Chondrocyte (in vitro differentiated cells): Measurements from ENCODE around the gene SLC6A4. TPM values are rescaled to one million over a fixed set of nuclear protein-coding genes. Genes with fewer than 3 reads are reported as not detected.
A peak's percentile ranks its signal among the peaks of the same experiment; 100 is the strongest.
"Not testable (repeated sequence)": the region's sequence is repeated elsewhere in the genome, so short reads cannot be mapped to it uniquely, and the experiment has no call there.

Experiments
- DNase-seq: peaks from one replicate; pipeline ENCODE4 v3.0.0; 2021; ENCODE audit warnings: mixed read lengths, low spot score
- H3K27ac Mint-ChIP-seq: one replicate; pipeline ENCODE4 v1.8.0; 2021; ENCODE audit warnings: mild to moderate bottlenecking, moderate library complexity, mixed read lengths; ENCODE audit not compliant: unreplicated experiment
- H3K27me3 Mint-ChIP-seq: 2 replicates; pipeline ENCODE4 v1.8.0; 2021; ENCODE audit warnings: low read depth, mixed read lengths
- H3K36me3 Mint-ChIP-seq: 2 replicates; pipeline ENCODE4 v1.8.0; 2021; ENCODE audit warnings: low read depth, mixed read lengths
- H3K4me1 Mint-ChIP-seq: 2 replicates; pipeline ENCODE4 v1.8.0; 2021; ENCODE audit warnings: low read depth, mild to moderate bottlenecking, mixed read lengths
- H3K4me3 Mint-ChIP-seq: one replicate; pipeline ENCODE4 v1.8.0; 2021; ENCODE audit warnings: mild to moderate bottlenecking, moderate library complexity, mixed read lengths; ENCODE audit not compliant: unreplicated experiment
- H3K9me3 Mint-ChIP-seq: 2 replicates; pipeline ENCODE4 v1.8.0; 2021; ENCODE audit warnings: low read depth, mixed read lengths
- total RNA-seq: library from RNA; stranded (reverse); gene quantifications from 3 replicates; pipeline ENCODE4 v1.2.1, GENCODE V29; 2021
- TF ChIP-seq, protein P1 (sequence below): fragments of 200-600 bp; sonication (generic); IDR thresholded peaks from 2 replicates; pipeline ENCODE4 v1.5.0; 2021; ENCODE audit warnings: antibody characterized with exemption, mild to moderate bottlenecking, moderate library complexity

Gene SLC6A4
- total RNA-seq, 1 donor from 2014 or later, result not detected

DNA sequence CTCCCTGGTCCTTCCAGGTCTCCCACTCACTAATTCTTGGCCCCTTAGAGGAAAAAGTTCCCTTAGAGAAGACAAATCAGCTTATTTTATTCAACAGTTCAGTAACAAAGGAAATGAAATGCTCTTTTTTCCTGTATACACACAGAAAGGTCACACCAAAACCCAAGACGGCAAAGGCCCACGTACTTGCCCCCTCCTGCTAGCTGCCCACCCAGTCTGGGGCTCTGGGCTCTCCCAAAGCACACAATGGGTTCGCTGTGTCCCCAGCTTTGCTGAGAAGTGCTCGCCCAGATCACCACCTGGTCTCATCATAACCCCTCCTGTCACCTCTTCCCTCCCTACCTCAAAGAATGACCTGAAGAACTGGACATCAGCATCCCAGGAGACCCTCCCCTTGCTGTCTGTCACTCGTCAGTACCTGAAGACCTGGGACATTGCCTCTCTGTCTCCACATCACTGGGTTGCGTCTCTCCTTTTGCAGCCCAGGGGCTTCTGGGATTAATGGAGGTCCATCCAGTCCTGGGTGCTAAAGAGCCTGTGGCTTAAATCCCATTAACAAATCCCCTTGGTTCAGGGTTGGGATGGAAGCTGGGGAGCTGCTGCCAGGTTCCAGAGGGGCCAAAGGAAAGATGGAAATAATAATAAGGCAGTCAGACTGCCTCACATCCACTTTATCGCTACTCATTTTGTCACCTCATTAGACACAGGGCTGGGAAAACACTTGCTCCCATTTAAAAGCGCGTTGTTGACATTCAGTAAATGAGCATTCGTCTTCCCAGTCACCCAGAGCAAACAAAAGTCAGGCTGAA lies 3.3 kb downstream of the SLC6A4 start:
- H3K27me3 Mint-ChIP-seq, result peaks cover 47% of the 10 kb centered on the region
- H3K36me3 Mint-ChIP-seq, result no peaks in the 10 kb centered on the region
- TF ChIP-seq, protein P1, sequence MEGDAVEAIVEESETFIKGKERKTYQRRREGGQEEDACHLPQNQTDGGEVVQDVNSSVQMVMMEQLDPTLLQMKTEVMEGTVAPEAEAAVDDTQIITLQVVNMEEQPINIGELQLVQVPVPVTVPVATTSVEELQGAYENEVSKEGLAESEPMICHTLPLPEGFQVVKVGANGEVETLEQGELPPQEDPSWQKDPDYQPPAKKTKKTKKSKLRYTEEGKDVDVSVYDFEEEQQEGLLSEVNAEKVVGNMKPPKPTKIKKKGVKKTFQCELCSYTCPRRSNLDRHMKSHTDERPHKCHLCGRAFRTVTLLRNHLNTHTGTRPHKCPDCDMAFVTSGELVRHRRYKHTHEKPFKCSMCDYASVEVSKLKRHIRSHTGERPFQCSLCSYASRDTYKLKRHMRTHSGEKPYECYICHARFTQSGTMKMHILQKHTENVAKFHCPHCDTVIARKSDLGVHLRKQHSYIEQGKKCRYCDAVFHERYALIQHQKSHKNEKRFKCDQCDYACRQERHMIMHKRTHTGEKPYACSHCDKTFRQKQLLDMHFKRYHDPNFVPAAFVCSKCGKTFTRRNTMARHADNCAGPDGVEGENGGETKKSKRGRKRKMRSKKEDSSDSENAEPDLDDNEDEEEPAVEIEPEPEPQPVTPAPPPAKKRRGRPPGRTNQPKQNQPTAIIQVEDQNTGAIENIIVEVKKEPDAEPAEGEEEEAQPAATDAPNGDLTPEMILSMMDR, result no peak
- H3K4me1 Mint-ChIP-seq, result peaks cover 17% of the 10 kb centered on the region
- H3K9me3 Mint-ChIP-seq, result no peaks in the 10 kb centered on the region
- no peak overlapping the region for H3K4me3 Mint-ChIP-seq
- H3K27ac Mint-ChIP-seq, result peak overlapping the region; percentile 41
- no peak for DNase-seq

GRCh38 chr17:30230596-30231125 lies 4.8 kb downstream of the SLC6A4 start:
- H3K27ac Mint-ChIP-seq, result no peak overlapping the region
- no peaks in the 10 kb centered on the region for H3K9me3 Mint-ChIP-seq
- H3K4me3 Mint-ChIP-seq, result no peak overlapping the region
- TF ChIP-seq, protein P1, result no peak
- DNase-seq, result no peak
- no peaks in the 10 kb centered on the region for H3K36me3 Mint-ChIP-seq
- H3K4me1 Mint-ChIP-seq, result peaks cover 14% of the 10 kb centered on the region
- peaks cover 44% of the 10 kb centered on the region for H3K27me3 Mint-ChIP-seq

DNA sequence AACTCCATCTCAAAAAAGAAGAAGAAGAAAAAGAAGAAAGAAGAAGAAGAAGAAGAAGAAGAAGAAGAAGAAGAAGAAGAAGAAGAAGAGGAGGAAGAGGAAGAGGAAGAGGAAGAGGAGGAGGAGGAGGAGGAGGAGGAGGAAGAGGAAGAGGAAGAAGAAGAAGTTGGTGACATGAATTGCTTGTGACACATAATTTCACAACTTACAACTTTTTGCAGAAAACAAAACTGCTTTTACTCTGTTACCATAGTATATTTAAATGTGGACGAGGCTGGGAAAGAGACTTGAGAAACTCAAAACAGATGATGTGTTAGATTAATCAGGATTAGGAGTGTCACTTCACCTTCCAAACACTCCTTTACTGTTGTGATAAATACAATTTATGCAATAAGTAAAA lies 5.5 kb downstream of the SLC6A4 start:
- Mint-ChIP-seq H3K4me1 (peaks cover 20% of the 10 kb centered on the region), H3K27me3 (peaks cover 41% of the 10 kb centered on the region)
- not testable (repeated sequence) for DNase-seq, H3K9me3 Mint-ChIP-seq, H3K4me3 Mint-ChIP-seq, H3K27ac Mint-ChIP-seq, H3K36me3 Mint-ChIP-seq

DNA sequence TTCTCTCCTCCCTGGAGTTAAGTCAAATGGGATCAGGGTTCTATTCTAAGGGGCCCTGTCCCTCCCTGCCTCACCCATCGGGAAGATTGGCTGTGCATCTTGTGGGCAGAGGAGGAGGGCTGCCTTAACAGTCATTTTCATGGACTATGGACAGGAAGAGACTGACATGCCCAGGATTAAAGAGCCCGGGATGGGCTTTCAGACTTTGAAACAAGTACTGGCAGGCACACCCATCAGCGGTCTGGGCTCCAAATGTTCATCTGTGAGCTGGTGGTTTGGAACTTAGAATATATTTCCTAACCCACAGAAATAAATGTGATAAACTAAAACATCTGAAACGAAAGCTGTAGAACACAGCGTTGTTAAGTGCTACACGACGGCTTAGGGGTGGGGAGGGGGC lies 6.5 kb downstream of the SLC6A4 start:
- TF ChIP-seq, protein P1, result no peak
- Mint-ChIP-seq H3K27me3 (peaks cover 32% of the 10 kb centered on the region), H3K27ac (no peak overlapping the region), H3K4me1 (peaks cover 23% of the 10 kb centered on the region), H3K36me3 (no peaks in the 10 kb centered on the region), H3K9me3 (no peaks in the 10 kb centered on the region), H3K4me3 (no peak overlapping the region)
- no peak for DNase-seq

DNA sequence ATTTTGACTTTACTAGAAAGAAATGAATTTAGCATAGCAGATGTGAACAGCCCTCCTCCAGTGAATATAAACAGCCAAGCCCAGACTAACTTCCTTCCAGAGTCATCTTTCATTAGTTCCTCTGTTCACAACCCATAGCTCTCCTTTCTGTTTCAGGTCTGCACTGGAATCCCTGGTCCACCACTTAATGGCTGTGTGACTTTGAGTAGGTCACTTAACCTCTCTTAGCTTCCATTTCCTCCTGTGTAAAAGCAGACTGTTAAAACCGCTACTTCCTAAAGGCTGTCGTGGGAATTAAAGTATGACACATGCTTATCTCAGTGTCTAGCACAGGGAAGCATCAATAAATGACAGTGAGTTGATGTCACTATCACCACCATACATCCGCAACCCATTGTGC lies 7.5 kb downstream of the SLC6A4 start:
- Mint-ChIP-seq H3K27me3 (peaks cover 24% of the 10 kb centered on the region), H3K36me3 (no peaks in the 10 kb centered on the region), H3K27ac (no peak overlapping the region), H3K4me3 (no peak overlapping the region), H3K4me1 (peaks cover 23% of the 10 kb centered on the region), H3K9me3 (no peaks in the 10 kb centered on the region)
- DNase-seq, result no peak
- TF ChIP-seq, protein P1, result no peak
